GM23248 (cell line): ENCODE results near the gene HSF4.

Source experiments
- EZH2 ChIP-seq: fragments of 200-600 bp; sonication (generic); IDR thresholded peaks from 2 replicates; pipeline ENCODE4 v1.6.1; 2018; ENCODE audit warnings: antibody characterized with exemption, mild to moderate bottlenecking; ENCODE audit not compliant: insufficient read depth, poor library complexity, severe bottlenecking
- EZH2phosphoT487 ChIP-seq: fragments of 200-600 bp; sonication (generic); IDR thresholded peaks from 2 replicates; pipeline ENCODE4 v1.6.1; 2018; ENCODE audit warnings: antibody characterized with exemption, moderate library complexity, mild to moderate bottlenecking, low read depth; ENCODE audit not compliant: insufficient read depth

DNA sequence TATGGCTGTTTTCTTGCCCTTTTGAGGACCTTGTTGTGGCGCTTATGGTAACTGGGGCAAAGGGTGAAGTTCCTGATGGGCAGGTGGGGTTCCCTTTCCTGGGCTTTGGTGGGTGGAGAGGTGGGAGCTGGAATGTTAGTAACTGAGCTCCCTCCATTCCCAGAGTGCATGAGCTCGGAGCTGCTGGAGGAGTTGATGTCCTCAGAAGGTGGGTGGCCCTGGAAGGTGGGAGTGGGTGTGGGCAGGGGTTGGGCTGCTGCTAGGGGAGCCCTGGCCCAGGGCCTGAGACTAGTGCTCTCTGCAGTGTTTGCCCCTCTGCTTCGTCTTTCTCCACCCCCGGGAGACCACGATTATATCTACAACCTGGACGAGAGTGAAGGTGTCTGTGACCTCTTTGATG, 33.2 kb downstream of the HSF4 start:
- TF ChIP-seq EZH2 = no peak
- no peak for TF ChIP-seq EZH2phosphoT487
